GM12801 (cell line): Measurements from ENCODE around the gene CLP1.

Source experiments
- CTCF ChIP-seq: IDR thresholded peaks from one replicate; pipeline ENCODE4 v1.5.1; 2011; ENCODE audit warnings: control low read depth; ENCODE audit not compliant: insufficient read length; ENCODE audit errors: extremely low read depth

The CLP1 gene

GRCh38 chr11:57647960-57648800 is 9.4 kb upstream of the CLP1 start:
- no peak for TF ChIP-seq CTCF

GRCh38 chr11:57648801-57649735 is 8.5 kb upstream of the CLP1 start:
- no peak for TF ChIP-seq CTCF

- no peak for TF ChIP-seq CTCF
Observed at GRCh38 chr11:57649826-57650738, 7.5 kb upstream of the CLP1 start, which contains the start of gene YPEL4. YPEL4 (minus strand) TSS chr11:57649912; CDS start chr11:57647107, 2,805 bp downstream.

- TF ChIP-seq CTCF = no peak
Observed at GRCh38 chr11:57650739-57651090, 6.8 kb upstream of the CLP1 start.

- no peak for TF ChIP-seq CTCF
Observed at GRCh38 chr11:57651408-57651807, 6.2 kb upstream of the CLP1 start.

- TF ChIP-seq CTCF = no peak
Observed at GRCh38 chr11:57652662-57653061, 4.9 kb upstream of the CLP1 start.
